Panc1 (cell line): ENCODE data around the gene SNX33.

ENCODE experiments used
- POLR2AphosphoS5 ChIP-seq: IDR thresholded peaks from 2 replicates; pipeline ENCODE4 v1.6.1; 2012; ENCODE audit warnings: mild to moderate bottlenecking, low read depth, low read length, moderate library complexity
- TF ChIP-seq, protein P1 (sequence below), 2 experiments: IDR thresholded peaks; 2 replicates each; pipeline ENCODE4 v1.6.1; 2011 to 2012; ENCODE audit warnings: low read depth in 2 of 2, control low read depth in 1 of 2, low read length in 1 of 2, mild to moderate bottlenecking in 1 of 2, moderate library complexity in 1 of 2; ENCODE audit not compliant: insufficient read depth in 1 of 2
- TF ChIP-seq, protein P2 (sequence below): fragments of 450-650 bp; IDR thresholded peaks from 2 replicates; pipeline ENCODE4 v1.5.1; 2017; ENCODE audit warnings: mild to moderate bottlenecking

DNA sequence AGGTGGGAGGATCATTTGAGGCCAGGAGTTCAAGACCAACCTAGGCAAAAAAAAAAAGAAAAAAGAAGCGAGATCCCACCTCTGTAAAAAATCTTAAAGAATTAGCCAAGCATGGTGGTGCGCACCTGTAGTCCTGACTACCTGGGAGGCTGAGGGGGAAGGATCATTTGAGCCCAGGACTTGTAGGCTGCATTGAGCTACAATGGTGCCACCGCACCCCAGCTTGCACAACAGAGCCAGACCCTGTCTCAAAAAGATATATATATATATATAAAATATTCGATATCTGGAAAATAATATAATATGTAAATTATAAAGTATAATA is 6.6 kb upstream of the SNX33 start:
- TF ChIP-seq POLR2AphosphoS5: no peak
- TF ChIP-seq, protein P1, sequence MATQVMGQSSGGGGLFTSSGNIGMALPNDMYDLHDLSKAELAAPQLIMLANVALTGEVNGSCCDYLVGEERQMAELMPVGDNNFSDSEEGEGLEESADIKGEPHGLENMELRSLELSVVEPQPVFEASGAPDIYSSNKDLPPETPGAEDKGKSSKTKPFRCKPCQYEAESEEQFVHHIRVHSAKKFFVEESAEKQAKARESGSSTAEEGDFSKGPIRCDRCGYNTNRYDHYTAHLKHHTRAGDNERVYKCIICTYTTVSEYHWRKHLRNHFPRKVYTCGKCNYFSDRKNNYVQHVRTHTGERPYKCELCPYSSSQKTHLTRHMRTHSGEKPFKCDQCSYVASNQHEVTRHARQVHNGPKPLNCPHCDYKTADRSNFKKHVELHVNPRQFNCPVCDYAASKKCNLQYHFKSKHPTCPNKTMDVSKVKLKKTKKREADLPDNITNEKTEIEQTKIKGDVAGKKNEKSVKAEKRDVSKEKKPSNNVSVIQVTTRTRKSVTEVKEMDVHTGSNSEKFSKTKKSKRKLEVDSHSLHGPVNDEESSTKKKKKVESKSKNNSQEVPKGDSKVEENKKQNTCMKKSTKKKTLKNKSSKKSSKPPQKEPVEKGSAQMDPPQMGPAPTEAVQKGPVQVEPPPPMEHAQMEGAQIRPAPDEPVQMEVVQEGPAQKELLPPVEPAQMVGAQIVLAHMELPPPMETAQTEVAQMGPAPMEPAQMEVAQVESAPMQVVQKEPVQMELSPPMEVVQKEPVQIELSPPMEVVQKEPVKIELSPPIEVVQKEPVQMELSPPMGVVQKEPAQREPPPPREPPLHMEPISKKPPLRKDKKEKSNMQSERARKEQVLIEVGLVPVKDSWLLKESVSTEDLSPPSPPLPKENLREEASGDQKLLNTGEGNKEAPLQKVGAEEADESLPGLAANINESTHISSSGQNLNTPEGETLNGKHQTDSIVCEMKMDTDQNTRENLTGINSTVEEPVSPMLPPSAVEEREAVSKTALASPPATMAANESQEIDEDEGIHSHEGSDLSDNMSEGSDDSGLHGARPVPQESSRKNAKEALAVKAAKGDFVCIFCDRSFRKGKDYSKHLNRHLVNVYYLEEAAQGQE (IDR thresholded peaks at IDR 0.05; ENCODE audit: insufficient read depth in 1 of 2, low read depth in 2 of 2, low read length in 1 of 2): no peak
- TF ChIP-seq, protein P2, sequence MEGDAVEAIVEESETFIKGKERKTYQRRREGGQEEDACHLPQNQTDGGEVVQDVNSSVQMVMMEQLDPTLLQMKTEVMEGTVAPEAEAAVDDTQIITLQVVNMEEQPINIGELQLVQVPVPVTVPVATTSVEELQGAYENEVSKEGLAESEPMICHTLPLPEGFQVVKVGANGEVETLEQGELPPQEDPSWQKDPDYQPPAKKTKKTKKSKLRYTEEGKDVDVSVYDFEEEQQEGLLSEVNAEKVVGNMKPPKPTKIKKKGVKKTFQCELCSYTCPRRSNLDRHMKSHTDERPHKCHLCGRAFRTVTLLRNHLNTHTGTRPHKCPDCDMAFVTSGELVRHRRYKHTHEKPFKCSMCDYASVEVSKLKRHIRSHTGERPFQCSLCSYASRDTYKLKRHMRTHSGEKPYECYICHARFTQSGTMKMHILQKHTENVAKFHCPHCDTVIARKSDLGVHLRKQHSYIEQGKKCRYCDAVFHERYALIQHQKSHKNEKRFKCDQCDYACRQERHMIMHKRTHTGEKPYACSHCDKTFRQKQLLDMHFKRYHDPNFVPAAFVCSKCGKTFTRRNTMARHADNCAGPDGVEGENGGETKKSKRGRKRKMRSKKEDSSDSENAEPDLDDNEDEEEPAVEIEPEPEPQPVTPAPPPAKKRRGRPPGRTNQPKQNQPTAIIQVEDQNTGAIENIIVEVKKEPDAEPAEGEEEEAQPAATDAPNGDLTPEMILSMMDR: peak; percentile 25
